Measurements from ENCODE around the gene LYZL4. TPM values are rescaled to one million over a fixed set of nuclear protein-coding genes. Genes with fewer than 3 reads are reported as not detected.

The LYZL4 gene
- total RNA-seq, 1 donor from 2014 or later = not detected

GRCh38 chr3:42377681-42378080 is 32.7 kb downstream of the LYZL4 start:
- intact Hi-C loops (cut with micrococcal nuclease) = no loop called here
- DNase-seq (ENCODE audit: low spot score) = no peak
- Mint-ChIP-seq H3K9me3 (no peaks in the 10 kb centered on the region), H3K27ac (no peak overlapping the region), H3K4me1 (ENCODE audit: low read depth) (peaks cover 5% of the 10 kb centered on the region), H3K4me3 (ENCODE audit: low read depth) (no peak overlapping the region), H3K36me3 (ENCODE audit: low read depth) (no peaks in the 10 kb centered on the region), H3K27me3 (ENCODE audit: low read depth) (peaks cover 3% of the 10 kb centered on the region)

- no peaks in the 10 kb centered on the region for H3K9me3 Mint-ChIP-seq
- H3K4me3 Mint-ChIP-seq (ENCODE audit: low read depth) = no peak overlapping the region
- no peak overlapping the region for H3K27ac Mint-ChIP-seq
- intact Hi-C loops (cut with micrococcal nuclease) = no loop called here
- no peak for DNase-seq (ENCODE audit: low spot score)
- no peaks in the 10 kb centered on the region for H3K36me3 Mint-ChIP-seq (ENCODE audit: low read depth)
- H3K4me1 Mint-ChIP-seq (ENCODE audit: low read depth) = peaks cover 5% of the 10 kb centered on the region
- peaks cover 3% of the 10 kb centered on the region for H3K27me3 Mint-ChIP-seq (ENCODE audit: low read depth)
Measured at GRCh38 chr3:42376344-42376798, 34.0 kb downstream of the LYZL4 start.

GRCh38 chr3:42375121-42375800 is 35.1 kb downstream of the LYZL4 start:
- Mint-ChIP-seq H3K27ac (no peak overlapping the region), H3K9me3 (no peaks in the 10 kb centered on the region), H3K36me3 (ENCODE audit: low read depth) (no peaks in the 10 kb centered on the region), H3K4me1 (ENCODE audit: low read depth) (peaks cover 5% of the 10 kb centered on the region), H3K27me3 (ENCODE audit: low read depth) (peaks cover 3% of the 10 kb centered on the region), H3K4me3 (ENCODE audit: low read depth) (no peak overlapping the region)
- DNase-seq (ENCODE audit: low spot score) = no peak
- intact Hi-C loops (cut with micrococcal nuclease) = no loop called here

- Mint-ChIP-seq H3K27ac (no peak overlapping the region), H3K4me1 (ENCODE audit: low read depth) (peaks cover 5% of the 10 kb centered on the region), H3K4me3 (ENCODE audit: low read depth) (no peak overlapping the region), H3K36me3 (ENCODE audit: low read depth) (no peaks in the 10 kb centered on the region), H3K9me3 (no peaks in the 10 kb centered on the region), H3K27me3 (ENCODE audit: low read depth) (peaks cover 3% of the 10 kb centered on the region)
- intact Hi-C loops (cut with micrococcal nuclease) = no loop called here
- DNase-seq (ENCODE audit: low spot score) = no peak
Measured at GRCh38 chr3:42371776-42372175, 38.6 kb downstream of the LYZL4 start.

GRCh38 chr3:42369832-42370231 is 40.6 kb downstream of the LYZL4 start:
- Mint-ChIP-seq H3K27ac (no peak overlapping the region), H3K9me3 (peaks cover 7% of the 10 kb centered on the region), H3K4me1 (ENCODE audit: low read depth) (no peaks in the 10 kb centered on the region), H3K27me3 (ENCODE audit: low read depth) (no peaks in the 10 kb centered on the region), H3K4me3 (ENCODE audit: low read depth) (no peak overlapping the region), H3K36me3 (ENCODE audit: low read depth) (no peaks in the 10 kb centered on the region)
- intact Hi-C loops (cut with micrococcal nuclease) = no loop called here
- DNase-seq (ENCODE audit: low spot score) = no peak

GRCh38 chr3:42369304-42369703 is 41.1 kb downstream of the LYZL4 start:
- Mint-ChIP-seq H3K27ac (no peak overlapping the region), H3K4me1 (ENCODE audit: low read depth) (no peaks in the 10 kb centered on the region), H3K36me3 (ENCODE audit: low read depth) (no peaks in the 10 kb centered on the region), H3K4me3 (ENCODE audit: low read depth) (no peak overlapping the region), H3K9me3 (peaks cover 7% of the 10 kb centered on the region), H3K27me3 (ENCODE audit: low read depth) (no peaks in the 10 kb centered on the region)
- intact Hi-C loops (cut with micrococcal nuclease) = no loop called here
- DNase-seq (ENCODE audit: low spot score) = no peak

GRCh38 chr3:42368861-42369260 is 41.5 kb downstream of the LYZL4 start:
- no peak for DNase-seq (ENCODE audit: low spot score)
- Mint-ChIP-seq H3K36me3 (ENCODE audit: low read depth) (no peaks in the 10 kb centered on the region), H3K4me3 (ENCODE audit: low read depth) (no peak overlapping the region), H3K4me1 (ENCODE audit: low read depth) (no peaks in the 10 kb centered on the region), H3K9me3 (peaks cover 7% of the 10 kb centered on the region), H3K27me3 (ENCODE audit: low read depth) (no peaks in the 10 kb centered on the region), H3K27ac (no peak overlapping the region)
- intact Hi-C loops (cut with micrococcal nuclease) = no loop called here

- no peak for DNase-seq (ENCODE audit: low spot score)
- Mint-ChIP-seq H3K4me3 (ENCODE audit: low read depth) (no peak overlapping the region), H3K27ac (no peak overlapping the region), H3K36me3 (ENCODE audit: low read depth) (no peaks in the 10 kb centered on the region), H3K27me3 (ENCODE audit: low read depth) (peaks cover 5% of the 10 kb centered on the region), H3K9me3 (peaks cover 7% of the 10 kb centered on the region), H3K4me1 (ENCODE audit: low read depth) (no peaks in the 10 kb centered on the region)
- intact Hi-C loops (cut with micrococcal nuclease) = no loop called here
Measured at GRCh38 chr3:42367903-42368302, 42.5 kb downstream of the LYZL4 start.

GRCh38 chr3:42366550-42366949 is 43.9 kb downstream of the LYZL4 start:
- Mint-ChIP-seq H3K27me3 (ENCODE audit: low read depth) (peaks cover 5% of the 10 kb centered on the region), H3K4me1 (ENCODE audit: low read depth) (no peaks in the 10 kb centered on the region), H3K36me3 (ENCODE audit: low read depth) (no peaks in the 10 kb centered on the region), H3K9me3 (peaks cover 7% of the 10 kb centered on the region), H3K4me3 (ENCODE audit: low read depth) (no peak overlapping the region), H3K27ac (no peak overlapping the region)
- intact Hi-C loops (cut with micrococcal nuclease) = no loop called here
- no peak for DNase-seq (ENCODE audit: low spot score)

- H3K27me3 Mint-ChIP-seq (ENCODE audit: low read depth) = peaks cover 10% of the 10 kb centered on the region
- H3K36me3 Mint-ChIP-seq (ENCODE audit: low read depth) = no peaks in the 10 kb centered on the region
- H3K4me3 Mint-ChIP-seq (ENCODE audit: low read depth) = no peak overlapping the region
- peaks cover 1% of the 10 kb centered on the region for H3K4me1 Mint-ChIP-seq (ENCODE audit: low read depth)
- intact Hi-C loops (cut with micrococcal nuclease) = no loop called here
- no peaks in the 10 kb centered on the region for H3K9me3 Mint-ChIP-seq
- DNase-seq (ENCODE audit: low spot score) = no peak
- no peak overlapping the region for H3K27ac Mint-ChIP-seq
Measured at GRCh38 chr3:42357335-42357734, 53.1 kb downstream of the LYZL4 start.

- H3K27me3 Mint-ChIP-seq (ENCODE audit: low read depth) = peaks cover 7% of the 10 kb centered on the region
Measured at GRCh38 chr3:42355612-42356011, 54.8 kb downstream of the LYZL4 start.

GRCh38 chr3:42353631-42354030 is 56.8 kb downstream of the LYZL4 start:
- Mint-ChIP-seq H3K4me1 (ENCODE audit: low read depth) (peaks cover 1% of the 10 kb centered on the region), H3K9me3 (no peaks in the 10 kb centered on the region)

More at GRCh38 chr3:42355612-42356011, 54.8 kb downstream of the LYZL4 start:
- no peak overlapping the region for H3K27ac Mint-ChIP-seq
- intact Hi-C loops (cut with micrococcal nuclease) = no loop called here
- H3K9me3 Mint-ChIP-seq = no peaks in the 10 kb centered on the region
- no peaks in the 10 kb centered on the region for H3K36me3 Mint-ChIP-seq (ENCODE audit: low read depth)
- H3K4me1 Mint-ChIP-seq (ENCODE audit: low read depth) = peaks cover 1% of the 10 kb centered on the region
- no peak overlapping the region for H3K4me3 Mint-ChIP-seq (ENCODE audit: low read depth)
- DNase-seq (ENCODE audit: low spot score) = no peak

GRCh38 chr3:42351207-42351606 is 59.2 kb downstream of the LYZL4 start:
- Mint-ChIP-seq H3K4me1 (ENCODE audit: low read depth) (no peaks in the 10 kb centered on the region), H3K9me3 (no peaks in the 10 kb centered on the region), H3K4me3 (ENCODE audit: low read depth) (no peak overlapping the region), H3K27me3 (ENCODE audit: low read depth) (peaks cover 5% of the 10 kb centered on the region), H3K27ac (no peak overlapping the region), H3K36me3 (ENCODE audit: low read depth) (no peaks in the 10 kb centered on the region)
- no peak for DNase-seq (ENCODE audit: low spot score)
- intact Hi-C loops (cut with micrococcal nuclease) = no loop called here

More at GRCh38 chr3:42353631-42354030, 56.8 kb downstream of the LYZL4 start:
- H3K4me3 Mint-ChIP-seq (ENCODE audit: low read depth) = no peak overlapping the region
- H3K27ac Mint-ChIP-seq = no peak overlapping the region
- no peaks in the 10 kb centered on the region for H3K36me3 Mint-ChIP-seq (ENCODE audit: low read depth)
- peaks cover 7% of the 10 kb centered on the region for H3K27me3 Mint-ChIP-seq (ENCODE audit: low read depth)
- no peak for DNase-seq (ENCODE audit: low spot score)
- intact Hi-C loops (cut with micrococcal nuclease) = no loop called here

Measured in activated T-helper 2 cell treated with anti-CD3 and anti-CD28 coated beads, Interferon-gamma antibody, Interleukin-2, Interleukin-4, amounts not matched to agents 10 μg/mL and 5 μg/mL and 100 μg/mL, durations not matched to agents 14 hours and 24 hours and 36 hours (primary cell).